GM19372 (cell line): Measurements from ENCODE around the gene NT5DC2.

Source experiments
- ATAC-seq: cut with Tn5 transposase; IDR thresholded peaks from one replicate; pipeline ENCODE4 v1.9.1; 2021; ENCODE audit warnings: mild to moderate bottlenecking, low read depth, moderate library complexity; ENCODE audit not compliant: unreplicated experiment

Gene NT5DC2

DNA sequence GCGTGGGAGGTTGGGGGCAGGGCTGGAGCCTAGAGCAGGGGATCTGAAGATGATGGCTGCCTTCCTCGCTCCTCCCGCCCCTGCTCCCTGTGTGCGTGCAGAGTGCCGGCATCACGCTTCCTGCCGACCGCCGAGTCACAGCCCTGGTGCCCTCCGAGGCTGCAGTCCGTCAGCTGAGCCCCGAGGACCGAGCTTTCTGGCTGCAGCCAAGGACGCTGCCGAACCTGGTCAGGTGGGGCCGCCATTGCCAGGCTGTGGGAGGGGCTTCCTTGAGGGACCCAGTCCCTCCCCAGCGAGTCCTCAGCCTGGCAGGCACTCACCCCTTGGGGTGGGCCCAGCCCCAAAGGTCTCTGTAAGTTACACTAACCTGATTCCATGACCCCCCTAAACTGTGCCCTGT is 20.9 kb downstream of the NT5DC2 start:
- no peak for ATAC-seq

DNA sequence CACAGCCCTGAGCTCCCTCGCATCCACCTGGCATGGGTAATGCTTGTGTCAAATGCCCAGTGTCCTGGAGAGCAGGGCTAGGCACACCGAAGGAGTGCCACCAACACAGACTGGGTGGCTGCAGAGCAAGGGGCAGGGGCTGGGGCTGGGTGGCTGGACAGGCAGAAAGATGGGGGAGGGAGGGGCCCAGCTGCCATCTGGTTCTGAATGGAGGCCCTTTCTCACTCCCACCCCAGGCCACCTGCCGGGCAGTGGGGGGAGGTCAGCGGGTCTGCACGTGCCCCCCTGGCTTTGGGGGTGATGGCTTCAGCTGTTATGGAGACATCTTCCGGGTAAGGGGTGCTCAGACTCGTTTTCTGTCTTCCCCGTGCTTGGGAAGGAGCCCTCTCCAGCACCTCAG is 21.6 kb downstream of the NT5DC2 start:
- no peak for ATAC-seq

DNA sequence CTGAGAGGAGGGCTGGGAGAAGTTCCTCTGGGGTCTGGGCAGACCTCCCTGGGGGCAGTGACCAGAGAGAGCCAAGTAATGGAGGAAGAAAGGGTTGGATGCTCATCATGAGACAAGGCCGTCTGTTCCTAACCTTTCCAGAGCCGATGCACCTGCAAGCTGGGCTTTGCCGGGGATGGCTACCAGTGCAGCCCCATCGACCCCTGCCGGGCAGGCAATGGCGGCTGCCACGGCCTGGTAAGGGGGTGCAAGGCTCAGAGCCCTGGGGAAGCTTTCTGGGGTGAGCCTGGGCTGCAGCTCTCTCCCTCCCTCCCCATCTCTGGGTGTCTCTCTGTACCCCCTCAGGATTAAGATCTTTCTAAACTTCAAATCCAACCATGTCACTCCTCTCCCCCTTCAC is 22.1 kb downstream of the NT5DC2 start:
- ATAC-seq, result no peak

DNA sequence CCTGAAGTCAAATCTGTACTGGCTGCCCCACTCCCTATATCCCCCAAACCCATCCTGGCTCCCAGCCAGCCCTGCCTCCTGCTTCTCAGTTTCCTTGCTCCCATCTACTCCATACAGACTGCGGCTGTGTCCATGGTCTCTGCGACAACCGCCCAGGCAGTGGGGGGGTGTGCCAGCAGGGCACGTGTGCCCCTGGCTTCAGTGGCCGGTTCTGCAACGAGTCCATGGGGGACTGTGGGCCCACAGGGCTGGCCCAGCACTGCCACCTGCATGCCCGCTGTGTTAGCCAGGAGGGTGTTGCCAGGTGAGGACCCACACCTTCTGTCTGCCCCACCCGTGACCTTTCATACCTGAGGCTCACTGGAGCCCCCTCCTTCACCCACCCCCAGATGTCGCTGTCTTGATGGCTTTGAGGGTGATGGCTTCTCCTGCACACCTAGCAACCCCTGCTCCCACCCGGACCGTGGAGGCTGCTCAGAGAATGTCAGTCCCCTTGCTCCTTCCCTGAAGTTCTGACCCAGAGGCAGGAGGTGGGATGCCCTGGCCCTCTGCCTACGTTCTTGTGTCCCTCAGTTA is 23.8 kb downstream of the NT5DC2 start:
- no peak for ATAC-seq

DNA sequence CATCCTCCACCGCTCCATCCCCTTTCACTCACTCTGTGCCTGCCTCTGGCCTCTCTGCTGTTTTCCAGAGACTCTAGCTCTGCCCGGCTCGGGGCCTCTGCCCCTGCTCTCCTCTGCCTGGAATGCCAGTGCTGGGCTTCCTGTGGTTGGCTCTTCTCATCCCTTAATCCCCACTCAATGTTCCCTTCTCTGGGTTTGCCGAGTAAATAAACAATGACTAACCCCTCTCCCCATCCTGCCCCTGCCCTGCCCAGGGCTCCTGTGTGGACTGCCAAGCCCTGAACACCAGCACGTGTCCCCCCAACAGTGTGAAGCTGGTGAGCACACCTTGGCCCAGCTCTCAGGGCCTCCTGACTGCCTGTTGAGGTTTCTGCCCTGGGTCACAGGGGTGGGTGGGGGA is 26.3 kb downstream of the NT5DC2 start:
- ATAC-seq, result no peak

DNA sequence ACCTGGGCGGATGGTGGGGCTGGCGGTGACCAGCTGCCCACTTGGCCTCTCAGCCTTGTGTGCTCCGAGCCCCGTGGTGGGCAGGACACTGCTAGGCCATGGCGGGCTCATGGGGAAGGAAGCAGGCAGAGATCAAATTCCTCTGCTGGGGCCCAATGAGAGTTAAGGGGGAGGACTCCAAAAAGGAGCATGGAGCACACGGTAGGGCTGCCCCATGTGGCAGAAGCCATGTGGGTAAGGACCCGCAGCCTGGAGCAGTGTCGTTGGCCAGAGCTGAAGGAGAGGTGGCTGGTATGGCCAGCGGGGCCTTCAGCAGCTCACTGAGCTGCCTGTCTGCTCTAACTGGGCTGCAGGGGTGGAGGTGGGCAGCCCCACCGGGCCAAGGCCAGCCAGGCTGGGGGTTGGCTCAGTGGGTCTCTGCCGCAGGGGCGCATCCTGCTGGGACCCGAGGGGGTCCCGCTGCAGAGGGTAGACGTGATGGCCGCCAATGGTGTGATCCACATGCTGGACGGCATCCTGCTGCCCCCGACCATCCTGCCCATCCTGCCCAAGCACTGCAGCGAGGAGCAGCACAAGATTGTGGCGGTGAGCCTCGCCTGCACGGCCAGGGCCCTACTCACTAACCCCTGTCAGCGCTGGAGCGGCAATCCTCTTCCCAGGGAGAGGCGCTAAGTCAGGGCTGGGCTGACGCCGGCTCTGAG is 27.2 kb downstream of the NT5DC2 start:
- no peak for ATAC-seq

DNA sequence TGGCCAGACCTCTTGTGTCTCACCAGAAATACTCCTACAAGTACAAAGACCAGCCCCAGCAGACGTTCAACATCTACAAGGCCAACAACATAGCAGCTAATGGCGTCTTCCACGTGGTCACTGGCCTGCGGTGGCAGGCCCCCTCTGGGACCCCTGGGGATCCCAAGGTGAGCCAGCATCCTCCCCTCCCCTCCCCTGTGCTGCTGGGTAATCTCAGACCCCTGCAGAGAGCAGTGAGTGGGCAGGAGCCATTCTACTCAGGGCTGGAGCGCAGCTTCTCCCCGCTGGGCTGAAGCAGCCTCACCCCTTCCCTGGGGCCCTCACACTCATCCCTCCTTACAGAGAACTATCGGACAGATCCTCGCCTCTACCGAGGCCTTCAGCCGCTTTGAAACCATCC is 28.7 kb downstream of the NT5DC2 start:
- ATAC-seq, result no peak

DNA sequence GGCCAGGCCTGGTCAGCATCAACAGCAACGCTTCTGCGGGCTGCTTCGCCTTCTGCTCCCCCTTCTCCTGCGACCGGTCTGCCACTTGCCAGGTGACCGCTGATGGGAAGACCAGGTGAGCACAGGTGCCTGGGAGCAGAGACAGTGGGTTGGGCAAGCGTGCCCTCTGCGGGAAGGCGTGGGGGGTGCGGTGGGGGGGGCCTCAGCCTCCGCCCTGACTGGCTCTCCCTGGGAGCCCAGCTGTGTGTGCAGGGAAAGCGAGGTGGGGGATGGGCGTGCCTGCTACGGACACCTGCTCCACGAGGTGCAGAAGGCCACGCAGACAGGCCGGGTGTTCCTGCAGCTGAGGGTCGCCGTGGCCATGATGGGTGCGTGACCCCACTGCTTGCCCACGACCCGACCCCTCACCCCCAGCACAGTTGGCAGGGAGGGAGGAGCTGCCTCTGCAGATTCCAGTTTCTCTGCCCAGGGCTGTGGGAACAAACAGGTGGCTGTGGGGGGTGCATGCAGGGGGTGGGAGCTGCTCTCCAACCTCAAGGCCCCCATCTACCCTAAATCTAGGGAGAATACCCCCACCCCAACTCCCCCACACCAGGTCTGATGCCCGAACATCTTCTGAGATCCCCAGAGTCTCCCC is 29.8 kb downstream of the NT5DC2 start:
- no peak for ATAC-seq

DNA sequence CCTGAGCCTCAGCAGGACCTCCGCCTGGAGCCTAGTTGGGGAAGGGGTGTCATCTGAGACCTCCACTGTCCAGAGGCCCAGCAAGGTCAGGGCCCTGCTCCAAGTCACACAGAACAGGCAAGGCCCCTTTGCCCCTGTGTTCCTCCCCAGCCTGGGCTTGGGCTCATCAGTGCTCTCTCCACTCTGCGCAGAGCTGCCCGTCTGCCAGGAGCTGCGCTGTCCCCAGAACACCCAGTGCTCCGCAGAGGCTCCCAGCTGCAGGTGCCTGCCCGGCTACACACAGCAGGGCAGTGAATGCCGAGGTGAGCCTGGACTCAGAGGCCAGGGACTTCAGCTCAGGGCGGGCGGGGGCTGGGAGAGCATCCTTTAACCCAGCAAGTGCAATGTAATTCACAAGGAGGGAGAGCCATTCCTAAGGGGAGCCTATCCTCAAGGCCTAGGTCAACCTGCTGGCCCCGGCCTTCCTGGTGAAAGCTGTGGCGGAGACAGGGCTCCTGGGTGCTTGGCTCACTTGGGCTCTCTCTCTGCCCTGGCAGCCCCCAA is 30.8 kb downstream of the NT5DC2 start:
- no peak for ATAC-seq

DNA sequence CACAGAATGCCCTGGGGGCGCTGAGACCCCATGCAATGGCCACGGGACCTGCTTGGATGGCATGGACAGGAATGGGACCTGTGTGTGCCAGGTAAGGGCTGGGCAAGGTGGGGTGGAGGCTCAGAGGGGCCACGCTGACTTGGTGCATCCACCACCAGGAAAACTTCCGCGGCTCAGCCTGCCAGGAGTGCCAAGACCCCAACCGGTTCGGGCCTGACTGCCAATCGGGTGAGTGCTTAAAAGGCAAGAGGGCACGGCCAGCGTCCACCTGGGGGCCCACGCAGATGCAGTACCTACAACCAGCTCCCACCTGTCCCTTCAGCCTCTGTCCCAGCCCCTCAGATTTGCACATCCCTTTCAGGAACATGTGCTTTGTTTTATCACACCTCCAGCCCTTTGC is 31.7 kb downstream of the NT5DC2 start:
- ATAC-seq, result no peak

DNA sequence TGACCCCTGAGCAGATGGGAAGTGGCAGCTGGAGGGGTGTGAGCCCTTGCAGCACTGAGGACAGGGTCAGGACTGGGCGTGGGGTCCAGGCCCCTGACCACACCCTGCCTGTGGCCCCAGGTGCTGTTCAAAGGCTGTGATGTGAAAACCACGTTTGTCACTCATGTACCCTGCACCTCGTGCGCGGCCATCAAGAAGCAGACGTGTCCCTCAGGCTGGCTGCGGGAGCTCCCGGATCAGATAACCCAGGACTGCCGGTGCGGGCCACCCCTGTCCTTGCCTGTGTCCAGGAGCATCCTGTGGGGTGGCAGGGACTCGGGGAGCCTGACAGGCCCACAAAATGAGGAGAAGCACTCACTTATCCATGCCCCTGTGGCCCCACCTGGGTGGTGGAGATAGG is 32.6 kb downstream of the NT5DC2 start:
- no peak for ATAC-seq

DNA sequence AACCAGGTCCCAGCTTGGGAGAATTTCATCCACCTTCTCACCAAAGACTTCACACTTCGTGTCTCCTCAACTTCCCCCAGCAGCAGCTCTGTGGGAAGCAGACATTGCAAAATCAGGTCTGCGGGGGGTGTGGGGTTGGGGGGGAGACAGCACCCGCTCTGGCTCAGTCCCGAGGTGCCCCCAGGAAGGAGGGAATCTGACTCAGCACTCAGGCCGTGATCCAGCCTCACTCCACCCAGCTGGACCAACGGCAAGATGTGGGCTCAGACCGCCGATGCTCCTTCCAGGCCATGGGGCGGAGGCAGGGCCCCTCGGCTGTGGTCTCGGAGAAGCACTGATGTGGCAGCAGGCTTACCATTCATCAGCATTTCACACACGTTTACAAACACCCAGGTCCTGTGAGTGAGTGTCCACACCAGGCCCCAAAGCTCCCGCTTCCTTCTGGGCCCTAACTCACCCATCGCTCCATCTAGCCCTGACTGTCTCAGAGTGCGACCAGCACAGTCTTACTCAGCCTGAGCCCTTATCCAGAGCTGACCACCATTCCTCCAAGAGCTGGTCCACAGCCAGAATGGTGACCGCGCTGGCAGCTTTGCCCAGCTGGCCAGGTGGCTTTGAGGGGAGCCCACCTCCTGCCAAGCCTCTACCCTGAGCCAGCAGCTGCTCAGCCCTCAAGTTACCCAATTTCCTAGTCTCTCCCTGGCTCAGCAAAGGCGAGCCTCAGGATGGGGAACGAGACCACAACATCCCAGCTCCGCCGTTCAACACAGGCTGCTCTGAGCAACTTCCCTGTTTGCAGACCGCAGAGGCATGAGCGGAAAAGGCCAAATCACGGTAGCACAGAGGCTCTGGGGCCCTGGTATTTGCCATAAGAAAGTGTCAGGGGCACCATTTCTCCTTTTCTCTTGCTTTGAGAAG is 35.3 kb downstream of the NT5DC2 start:
- ATAC-seq, result no peak

DNA sequence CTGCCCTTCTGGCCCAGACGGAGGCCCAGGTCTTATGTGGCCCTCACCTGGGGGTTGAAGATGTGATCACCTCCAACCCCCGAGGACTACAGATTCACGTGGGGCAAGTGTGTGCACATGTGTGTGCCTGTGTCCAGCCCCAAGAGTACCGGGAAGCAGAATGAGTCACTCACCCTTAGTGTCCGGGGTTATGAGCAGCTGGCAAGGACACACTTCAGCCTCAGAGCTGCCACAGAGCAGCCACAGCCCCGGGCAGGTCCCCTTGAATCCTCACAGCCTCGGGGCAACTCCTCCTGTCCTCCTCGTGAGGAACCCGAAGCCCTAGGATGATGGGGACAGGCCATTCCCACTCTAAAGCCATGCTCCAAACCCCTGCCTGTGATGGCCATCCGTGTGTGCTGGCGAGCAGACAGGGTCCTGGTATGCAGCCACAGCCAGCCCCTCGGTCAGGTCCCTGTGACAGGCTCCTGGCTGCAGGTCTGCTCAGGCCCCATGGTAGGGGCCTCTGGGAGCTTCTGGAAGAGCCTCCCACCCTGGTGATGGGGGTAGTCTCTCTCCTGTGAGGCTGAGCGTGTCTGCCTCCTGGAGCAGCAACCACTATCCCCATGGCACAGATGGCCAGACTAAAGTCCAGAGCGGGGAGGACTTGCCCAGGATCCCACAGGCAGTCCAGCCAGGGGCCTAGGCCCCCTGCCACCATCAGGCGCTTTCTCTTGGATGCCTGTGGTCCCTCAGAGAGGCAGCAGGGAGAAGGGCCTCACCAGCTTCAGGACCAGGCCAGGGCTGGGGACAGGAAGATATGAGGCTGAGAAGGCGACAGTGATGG is 37.7 kb downstream of the NT5DC2 start:
- ATAC-seq, result no peak

DNA sequence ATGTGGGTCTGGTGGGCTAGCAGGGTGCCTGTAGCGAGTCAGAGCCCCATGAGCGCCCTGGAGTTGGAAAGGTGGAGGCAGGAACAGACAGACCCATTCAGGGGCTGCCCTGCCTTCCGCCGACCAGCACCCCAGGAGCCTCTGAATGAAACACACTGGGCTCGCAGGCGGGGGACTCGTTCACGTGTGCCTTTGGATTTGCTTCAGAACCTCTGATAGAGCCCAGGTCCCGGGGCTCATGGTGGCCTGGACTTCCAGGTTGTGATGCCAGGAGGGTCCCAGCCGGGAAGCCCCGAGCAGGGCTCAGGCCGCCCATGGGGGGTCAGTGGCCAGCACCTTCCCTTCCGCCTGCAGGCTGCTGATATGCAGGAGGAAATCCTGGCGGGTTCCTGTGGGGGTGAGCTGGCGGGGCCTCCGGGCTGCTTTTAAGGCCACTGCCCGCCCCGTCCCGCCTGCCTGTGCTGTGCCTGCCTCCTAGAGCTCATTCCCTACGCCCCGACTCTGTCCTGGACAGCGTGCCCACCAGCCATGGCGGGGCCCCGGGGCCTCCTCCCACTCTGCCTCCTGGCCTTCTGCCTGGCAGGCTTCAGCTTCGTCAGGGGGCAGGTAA is 38.7 kb downstream of the NT5DC2 start, which contains the start of gene STAB1:
Gene STAB1 (plus strand): TSS at position 453 of the 610 bp plus-strand sequence. CDS start 76 bp downstream, at position 529.
- ATAC-seq, result no peak

DNA sequence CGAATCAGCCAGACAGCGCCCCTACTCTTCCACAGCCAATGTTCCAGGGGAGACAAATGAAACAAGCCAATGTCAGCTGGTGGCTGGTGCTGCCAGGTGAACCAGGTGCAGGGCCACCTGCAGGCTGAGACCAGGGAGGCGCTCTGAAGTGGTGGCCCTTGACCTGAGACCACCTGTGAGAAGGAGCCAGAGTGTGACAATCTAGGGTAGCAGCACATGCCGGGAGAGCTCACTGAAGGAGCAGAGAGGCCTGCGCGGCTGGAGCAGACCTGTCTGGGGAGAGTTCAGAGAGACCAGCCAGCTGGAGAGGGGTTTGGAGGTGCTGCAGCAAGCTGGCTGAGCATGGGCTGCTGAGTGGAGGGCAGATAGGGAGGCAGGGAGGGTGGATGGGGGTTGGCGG is 39.2 kb downstream of the NT5DC2 start:
- ATAC-seq, result no peak

DNA sequence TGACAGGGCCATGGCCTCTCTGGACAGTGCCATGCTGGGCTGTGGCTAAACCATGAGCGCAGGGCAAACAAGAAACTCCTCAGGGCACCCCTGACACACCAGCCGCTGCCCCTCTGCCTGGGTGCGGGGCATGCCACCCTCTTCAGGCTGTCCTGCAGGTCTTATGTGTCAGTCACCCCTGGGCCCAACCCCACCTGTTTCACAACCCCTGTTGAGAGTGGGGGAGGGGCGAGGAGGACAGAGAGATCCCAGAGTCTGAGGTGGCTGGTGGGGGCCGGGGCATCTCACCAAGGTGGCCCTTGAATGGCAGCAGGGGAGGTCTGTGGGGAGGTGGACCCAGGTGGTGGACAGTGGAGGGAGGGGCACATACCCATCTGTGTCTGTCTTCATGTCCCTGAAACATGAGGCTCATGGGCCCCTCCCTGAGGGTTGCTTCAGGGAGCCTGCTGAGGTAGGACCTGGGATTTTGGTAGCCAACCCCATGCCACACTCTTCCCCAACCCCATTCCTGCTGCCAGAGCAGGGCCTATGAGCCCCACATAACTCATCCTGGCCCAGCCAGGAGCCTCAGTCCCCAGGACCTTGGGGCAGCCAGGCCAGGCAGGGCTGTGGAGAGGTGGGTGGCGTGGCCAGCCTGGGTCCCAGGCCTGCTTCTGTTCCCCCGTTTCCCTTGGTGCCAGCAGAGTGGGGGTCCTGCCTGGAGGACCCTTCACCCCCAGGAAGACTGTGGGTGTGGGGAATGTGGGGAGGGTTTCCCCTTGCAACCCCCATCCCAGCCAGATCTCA is 40.2 kb downstream of the NT5DC2 start:
- no peak for ATAC-seq

DNA sequence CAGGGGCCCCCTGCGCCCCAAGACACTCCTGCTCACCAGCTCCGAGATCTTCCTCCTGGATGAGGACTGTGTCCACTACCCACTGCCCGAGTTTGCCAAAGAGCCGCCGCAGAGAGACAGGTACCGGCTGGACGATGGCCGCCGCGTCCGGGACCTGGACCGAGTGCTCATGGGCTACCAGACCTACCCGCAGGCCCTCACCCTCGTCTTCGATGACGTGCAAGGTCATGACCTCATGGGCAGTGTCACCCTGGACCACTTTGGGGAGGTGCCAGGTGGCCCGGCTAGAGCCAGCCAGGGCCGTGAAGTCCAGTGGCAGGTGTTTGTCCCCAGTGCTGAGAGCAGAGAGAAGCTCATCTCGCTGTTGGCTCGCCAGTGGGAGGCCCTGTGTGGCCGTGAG is 41.6 kb downstream of the NT5DC2 start:
- no peak for ATAC-seq

DNA sequence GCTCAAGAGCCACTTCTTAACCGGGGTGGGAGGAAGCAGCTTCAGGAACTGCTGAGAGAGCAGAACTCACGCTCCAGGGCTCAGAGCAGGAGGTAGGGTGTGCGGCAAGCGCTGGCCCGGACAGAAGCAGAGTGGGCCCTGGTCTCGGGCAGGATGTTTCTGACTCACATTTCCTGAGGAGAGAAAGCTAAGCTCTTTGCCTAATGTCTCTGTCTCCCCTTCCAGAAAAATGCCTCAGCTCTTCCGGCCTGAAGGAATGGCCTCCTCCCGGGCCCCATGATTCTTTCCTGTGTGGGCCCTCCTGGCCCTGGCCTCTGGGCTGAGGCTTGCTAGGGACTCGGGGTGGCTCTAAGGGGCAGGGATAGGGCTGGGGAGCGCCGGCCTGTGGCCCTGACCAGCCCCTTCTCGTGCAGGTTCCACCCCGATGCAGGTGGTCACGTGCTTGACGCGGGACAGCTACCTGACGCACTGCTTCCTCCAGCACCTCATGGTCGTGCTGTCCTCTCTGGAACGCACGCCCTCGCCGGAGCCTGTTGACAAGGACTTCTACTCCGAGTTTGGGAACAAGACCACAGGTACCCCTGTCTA is 42.6 kb downstream of the NT5DC2 start:
- ATAC-seq, result no peak
